ENCODE measurements around the gene SND1.

- TF ChIP-seq CTCF (IDR thresholded peaks at IDR 0.05) (no peak), POLR2A (IDR thresholded peaks at IDR 0.05) (no peak)
These were observed 330.0 kb downstream of the SND1 start for GRCh38 chr7:127981965-127982364.

All from right lobe of liver (tissue), 4 donors.